ENCODE results near the gene GTF3A.
"Not testable (repeated sequence)": the region's sequence is repeated elsewhere in the genome, so short reads cannot be mapped to it uniquely, and the experiment has no call there.

GTF3A gene

GRCh38 chr13:27424246-27425157 lies at the start of gene GTF3A:
Gene GTF3A (plus strand): TSS chr13:27424619.
- peak; percentile 25 to 93 (median 76) for DNase-seq

- peak in 9 of 14 donors; percentile 4 to 28 (median 18) for DNase-seq
Observed at GRCh38 chr13:27374650-27375049, 49.8 kb upstream of the GTF3A start.

- peak in 5 of 14 donors; percentile 2 to 23 (median 17) for DNase-seq
Observed at GRCh38 chr13:27375686-27376326, 48.6 kb upstream of the GTF3A start.

DNA sequence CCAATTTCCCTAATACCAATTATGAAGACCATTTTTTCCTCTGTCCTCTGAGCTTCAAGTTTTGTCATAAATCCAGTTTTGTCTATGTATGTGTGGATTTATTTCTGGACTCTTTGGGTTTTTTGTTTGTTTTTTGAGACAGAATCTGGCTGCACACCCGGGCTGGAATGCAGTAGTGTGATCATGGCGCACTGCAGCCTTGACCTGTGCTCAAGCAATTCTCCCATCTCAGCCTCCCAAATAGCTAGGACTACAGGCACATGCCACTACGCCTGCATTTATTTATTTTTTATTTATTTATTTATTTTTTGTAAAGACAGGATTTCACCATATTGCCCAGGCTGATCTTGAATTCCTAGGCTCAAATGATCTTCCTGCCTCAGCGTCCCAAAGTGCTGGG lies 45.3 kb upstream of the GTF3A start:
- DNase-seq, result no peak

DNA sequence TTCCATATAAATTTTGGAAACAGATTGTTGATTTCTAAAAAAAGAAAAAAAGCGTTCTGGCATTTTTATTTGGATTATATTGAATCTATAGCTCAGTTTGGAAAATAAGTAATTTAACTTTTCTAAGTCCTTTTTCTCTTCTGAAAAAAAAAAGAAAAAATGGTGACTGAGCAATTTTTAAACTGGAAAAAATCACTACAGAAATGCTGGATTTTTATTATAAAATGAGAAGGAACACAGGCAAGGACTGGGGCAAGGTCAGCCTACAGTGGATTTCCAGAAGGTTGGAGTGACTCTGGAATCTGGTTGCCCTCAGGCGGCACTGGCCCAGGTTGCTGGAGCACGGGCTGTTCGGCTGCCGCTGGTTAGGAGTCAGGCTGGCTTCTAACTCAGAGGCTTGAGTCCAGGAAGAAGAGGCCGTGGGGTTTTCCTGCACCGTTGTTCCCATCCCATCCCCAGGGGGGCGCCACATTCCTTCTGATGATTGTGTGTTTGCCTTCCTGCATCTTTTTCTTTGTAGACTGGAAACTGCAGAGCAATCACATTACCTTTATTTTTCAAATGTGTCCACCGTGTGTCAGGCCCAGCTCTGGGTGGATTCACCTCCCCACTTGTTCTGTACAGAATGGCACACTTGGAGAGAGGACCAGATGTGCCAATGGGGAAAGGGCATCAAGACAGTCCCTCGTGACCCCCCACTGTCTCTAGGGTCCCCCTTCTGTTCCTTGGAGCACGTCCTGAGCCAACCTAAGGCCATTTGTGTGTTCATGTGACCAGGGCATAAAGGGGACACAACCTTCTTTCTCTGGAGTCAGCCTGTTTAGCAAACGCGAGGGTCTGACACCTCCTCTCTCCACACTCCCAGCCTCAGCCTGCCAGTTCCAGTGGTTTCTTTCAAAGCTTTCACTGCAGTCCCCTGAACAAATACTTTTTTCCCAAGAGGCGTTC lies 44.5 kb upstream of the GTF3A start:
- DNase-seq, result peak in 7 of 14 donors; percentile 3 to 27 (median 5)

- no peak for DNase-seq
Observed at GRCh38 chr13:27381601-27382000, 42.8 kb upstream of the GTF3A start.

DNA sequence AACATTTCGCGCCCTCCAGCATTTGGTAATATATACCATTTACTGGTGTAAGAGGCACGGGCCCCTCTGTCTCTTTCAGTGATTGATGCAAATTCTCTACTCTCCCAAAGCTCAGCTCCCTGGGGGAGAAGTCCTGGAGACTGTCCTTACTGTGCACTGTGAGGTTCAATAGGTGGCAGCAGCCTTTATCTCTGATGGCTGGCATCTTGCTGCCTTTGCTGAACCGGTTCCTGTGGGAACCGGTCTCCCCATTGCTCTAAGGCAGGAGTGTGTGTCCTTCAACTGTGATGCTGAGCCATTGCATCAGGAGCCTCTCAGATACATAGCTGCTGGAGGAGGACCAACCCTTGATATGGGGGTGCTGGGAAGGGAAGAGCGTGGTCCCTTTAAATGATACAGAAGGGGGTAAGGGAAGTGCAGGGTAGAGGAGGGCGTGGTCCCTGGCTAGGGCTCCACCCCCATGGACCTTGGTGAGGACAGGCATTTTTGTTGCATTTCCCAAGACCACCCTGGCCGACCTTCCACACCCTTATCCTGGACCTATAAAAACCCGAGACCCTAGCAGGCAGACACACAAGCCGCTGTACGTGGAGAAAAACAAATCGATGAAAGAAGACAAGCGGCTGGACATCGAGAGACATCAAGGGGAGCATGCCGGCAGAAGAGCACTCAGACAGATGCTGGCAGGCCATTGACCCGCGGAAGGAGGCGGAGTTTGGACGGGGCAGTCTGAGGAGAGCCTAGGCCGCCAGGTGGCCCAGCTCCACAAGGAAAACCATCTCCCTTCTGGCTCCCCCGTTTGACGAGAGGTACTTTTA lies 41.1 kb upstream of the GTF3A start:
- DNase-seq, result no peak

DNA sequence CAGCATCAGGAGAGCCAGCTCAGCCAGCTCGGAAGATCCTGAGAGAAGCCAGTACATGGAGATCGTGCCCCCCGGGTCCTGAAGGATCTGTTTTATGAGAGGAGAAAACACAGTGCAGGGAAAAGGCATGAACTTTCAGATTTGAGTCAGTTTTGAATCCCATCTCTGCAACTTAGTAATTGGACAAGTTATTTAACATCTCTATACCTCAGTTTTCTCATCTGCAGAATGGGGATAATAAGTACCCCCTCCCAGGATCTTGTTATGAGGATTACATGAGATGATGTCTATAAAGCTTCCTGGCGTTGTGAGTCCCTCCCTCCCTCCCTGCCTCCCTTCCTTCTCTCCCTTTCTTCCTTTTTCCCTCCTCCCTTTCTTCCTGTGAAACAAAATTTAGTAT lies 40.1 kb upstream of the GTF3A start:
- no peak for DNase-seq

DNA sequence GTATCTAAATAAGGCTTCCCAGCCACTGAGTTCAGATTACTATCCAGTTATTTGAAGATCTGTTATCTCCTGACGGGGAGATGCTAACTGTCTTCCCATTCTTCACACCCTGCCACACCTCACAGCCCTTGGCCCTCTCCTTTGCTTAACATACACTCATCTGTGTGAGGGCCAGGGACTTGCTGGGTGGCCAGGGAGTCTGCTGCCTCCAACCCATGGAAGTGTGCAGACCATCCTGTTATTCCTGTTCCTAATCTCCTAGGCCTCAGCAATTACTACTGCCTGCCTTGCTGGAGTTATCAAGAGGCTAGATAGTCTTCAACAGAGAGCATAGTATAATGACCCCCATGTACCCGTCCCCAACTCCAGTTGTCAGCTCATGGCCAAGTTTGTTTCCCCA lies 36.2 kb upstream of the GTF3A start:
- no peak for DNase-seq

DNA sequence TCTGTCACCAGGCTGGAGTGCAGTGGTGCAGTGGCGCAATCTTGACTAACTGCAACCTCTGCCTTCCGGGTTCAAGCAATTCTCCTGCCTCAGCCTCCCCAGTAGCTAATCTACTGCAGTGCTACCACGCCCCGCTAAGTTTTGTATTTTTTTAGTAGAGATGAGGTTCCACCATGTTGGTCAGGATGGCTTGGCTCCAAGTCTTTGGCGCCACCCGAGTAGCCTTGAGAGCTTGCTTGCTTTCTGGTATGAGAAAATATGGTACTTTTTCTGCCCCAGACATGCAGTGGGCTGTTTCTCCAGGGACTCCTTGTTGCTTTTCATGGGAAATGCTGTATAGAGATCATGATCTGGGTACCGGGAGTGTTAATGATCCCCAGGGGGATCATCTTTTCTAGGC lies 34.5 kb upstream of the GTF3A start:
- DNase-seq, result no peak

DNA sequence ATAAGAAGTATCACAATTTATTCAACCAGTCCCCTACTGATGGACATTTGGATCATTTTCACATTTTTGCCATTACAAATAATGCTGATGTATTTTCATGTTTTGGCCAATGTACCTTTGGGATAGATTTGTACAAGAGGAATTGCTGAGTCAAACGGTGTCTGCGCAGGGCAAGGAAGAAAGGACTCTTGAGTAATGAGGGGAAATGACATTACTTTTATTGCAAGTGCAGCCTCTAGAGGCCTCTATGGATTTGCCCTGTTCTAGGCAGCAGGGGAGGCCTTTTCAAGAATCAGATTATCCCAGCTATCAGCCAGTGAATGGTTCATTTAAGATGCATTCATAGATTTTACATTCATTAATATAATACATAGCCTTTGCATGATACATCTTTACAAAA lies 32.9 kb upstream of the GTF3A start:
- DNase-seq, result no peak

DNA sequence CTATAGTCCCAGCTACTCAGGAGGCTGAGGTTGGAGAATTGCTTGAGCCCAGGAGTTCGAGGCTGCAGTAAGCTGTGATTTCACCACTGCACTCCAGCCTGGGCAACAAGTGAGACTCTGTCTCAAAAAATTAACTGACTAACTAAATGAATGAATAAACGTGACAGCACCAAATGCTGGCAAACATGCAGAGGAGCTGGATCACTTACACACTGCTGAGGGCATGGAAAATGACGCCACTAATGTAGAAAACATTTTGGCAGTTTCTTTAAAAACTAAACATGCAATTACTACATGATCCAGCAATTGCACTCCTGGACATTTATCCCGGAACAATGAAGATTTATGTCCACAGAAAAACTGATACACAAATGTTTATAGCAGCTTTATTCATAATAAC lies 31.3 kb upstream of the GTF3A start:
- no peak for DNase-seq

- DNase-seq, result no peak
Observed at GRCh38 chr13:27395007-27395510, 29.4 kb upstream of the GTF3A start.

- no peak for DNase-seq
Observed at GRCh38 chr13:27396252-27396846, 28.1 kb upstream of the GTF3A start.

DNA sequence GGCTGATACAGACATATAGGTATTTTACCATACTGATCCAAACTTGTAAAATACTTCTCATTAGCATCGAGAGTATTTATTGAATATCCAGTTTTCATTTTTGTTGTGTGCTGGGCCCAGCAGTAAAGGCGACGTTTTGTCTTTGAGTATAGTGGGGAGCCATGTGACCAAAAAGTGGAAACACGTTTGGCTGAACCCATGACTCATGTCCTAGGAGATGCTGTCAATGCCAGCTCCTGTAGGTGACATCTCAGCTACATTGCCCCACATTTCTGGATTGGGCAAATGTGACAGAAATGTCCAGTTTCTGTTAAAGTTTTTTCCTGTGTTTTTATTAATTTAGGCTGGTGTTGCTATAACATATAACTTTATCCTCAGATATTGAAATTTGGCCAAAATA lies 26.1 kb upstream of the GTF3A start:
- DNase-seq, result no peak

DNA sequence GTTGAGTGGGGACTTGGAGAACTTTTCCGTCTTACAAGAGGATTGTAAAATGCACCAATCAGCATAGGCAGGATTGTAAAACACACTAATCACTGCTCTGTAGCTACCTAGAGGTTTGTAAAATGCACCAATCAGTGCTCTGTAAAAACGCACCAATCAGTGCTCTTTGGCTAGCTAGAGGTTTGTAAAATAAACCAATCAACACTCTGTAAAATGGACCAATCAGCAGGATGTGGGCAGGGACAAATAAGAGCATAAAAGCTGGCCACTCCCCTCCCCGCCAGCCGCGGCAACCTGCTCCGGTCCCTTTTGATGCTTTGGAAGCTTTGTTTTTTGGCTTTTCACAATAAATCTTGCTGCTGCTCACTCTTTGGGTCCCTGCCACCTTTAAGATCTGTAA lies 24.0 kb upstream of the GTF3A start:
- DNase-seq, result not testable (repeated sequence)

DNA sequence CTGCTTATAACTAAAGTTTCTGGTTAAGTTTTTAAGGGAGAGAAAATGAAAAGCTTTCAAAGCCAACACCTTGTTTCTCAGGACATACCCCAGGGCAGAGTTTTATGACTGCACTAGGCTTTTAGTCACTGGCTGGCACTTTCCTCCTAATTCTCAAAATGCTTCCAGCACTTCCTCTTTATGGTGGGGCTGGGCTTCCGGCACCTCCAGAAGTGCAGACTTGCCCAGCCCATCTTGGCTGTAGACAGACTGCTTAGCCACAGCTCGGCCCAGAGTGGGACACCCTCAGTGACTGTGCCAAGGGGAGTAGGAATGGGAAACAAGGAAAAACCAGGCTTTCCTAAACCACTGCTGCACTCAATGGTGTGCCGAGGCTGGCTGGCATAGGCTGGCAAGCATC lies 23.2 kb upstream of the GTF3A start:
- peak in 4 of 14 donors; percentile 2 to 13 (median 4) for DNase-seq

DNA sequence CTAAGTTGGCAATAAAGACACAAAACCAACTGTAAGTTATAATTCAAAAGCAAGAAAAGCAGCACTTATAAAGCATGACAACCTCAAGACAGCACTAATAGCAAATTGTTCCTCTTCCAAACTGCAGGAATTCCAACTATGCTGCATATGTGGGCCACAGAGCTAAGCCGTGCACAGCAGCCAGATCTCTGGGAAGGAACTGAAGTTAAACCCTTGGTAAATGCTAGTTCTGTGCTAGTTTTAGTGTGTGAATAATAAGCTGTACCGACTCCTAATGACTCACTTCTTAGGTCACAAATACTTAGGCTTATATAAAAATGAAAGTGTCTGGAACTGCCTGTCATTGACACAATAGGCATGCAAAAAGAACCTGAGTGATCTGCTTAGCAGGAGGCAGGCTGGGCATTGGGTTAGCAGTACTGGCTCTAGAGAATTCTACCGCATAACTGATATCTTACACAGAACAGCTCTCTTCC lies 21.2 kb upstream of the GTF3A start:
- DNase-seq, result no peak

- no peak for DNase-seq
Observed at GRCh38 chr13:27403727-27404385, 20.6 kb upstream of the GTF3A start.

DNA sequence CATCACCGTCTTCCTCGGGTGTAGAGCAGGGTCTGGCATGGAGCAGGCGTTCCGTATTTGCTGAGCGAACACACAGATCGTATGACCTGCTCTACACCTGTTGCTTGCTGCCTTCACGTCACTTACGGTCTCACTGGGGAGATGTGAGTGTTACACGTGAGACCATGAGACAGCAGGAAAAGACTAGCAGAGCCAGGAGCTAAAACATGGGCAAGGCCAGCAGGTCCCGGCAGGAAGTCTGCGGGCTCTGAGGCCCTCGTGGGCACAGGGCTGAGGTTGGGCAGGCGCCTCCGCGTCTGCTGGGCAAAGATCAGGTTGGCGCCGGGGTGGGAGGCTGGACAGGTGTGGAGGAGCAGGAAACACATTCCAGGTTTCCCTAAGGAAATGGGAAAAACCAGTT lies 19.7 kb upstream of the GTF3A start:
- DNase-seq, result no peak
